ENCODE measurements around the gene TIMM29. TPM values are rescaled to one million over a fixed set of nuclear protein-coding genes. Genes with fewer than 3 reads are reported as not detected.

TIMM29 gene
- polyA plus RNA-seq, 1 donor from 2014 or later, result 39.4 TPM

- Histone ChIP-seq H3K27me3 (ENCODE audit: insufficient read depth, low read depth, low read length) (no peaks in the 10 kb centered on the region), H3K79me2 (replicated peaks; ENCODE audit: insufficient read depth, low read length) (peaks cover 87% of the 10 kb centered on the region), H3K4me3 (ENCODE audit: low read length) (no peak overlapping the region), H3K9me2 (ENCODE audit: insufficient read depth, low read length) (no peaks in the 10 kb centered on the region), H3K36me3 (ENCODE audit: insufficient read depth, low read length) (no peaks in the 10 kb centered on the region), H4K20me1 (ENCODE audit: insufficient read depth) (peaks cover 26% of the 10 kb centered on the region), H2AFZ (ENCODE audit: low read depth, low read length) (no peak overlapping the region), H3K9me3 (ENCODE audit: low read length) (no peaks in the 10 kb centered on the region), H3K4me2 (ENCODE audit: low read length) (no peak overlapping the region), H3K27ac (ENCODE audit: low read length) (no peak overlapping the region), H3K9ac (ENCODE audit: low read length) (no peak overlapping the region), H3F3A (ENCODE audit: insufficient read depth, low read length, poor library complexity, severe bottlenecking) (no peaks in the 10 kb centered on the region)
- TF ChIP-seq, protein P1, sequence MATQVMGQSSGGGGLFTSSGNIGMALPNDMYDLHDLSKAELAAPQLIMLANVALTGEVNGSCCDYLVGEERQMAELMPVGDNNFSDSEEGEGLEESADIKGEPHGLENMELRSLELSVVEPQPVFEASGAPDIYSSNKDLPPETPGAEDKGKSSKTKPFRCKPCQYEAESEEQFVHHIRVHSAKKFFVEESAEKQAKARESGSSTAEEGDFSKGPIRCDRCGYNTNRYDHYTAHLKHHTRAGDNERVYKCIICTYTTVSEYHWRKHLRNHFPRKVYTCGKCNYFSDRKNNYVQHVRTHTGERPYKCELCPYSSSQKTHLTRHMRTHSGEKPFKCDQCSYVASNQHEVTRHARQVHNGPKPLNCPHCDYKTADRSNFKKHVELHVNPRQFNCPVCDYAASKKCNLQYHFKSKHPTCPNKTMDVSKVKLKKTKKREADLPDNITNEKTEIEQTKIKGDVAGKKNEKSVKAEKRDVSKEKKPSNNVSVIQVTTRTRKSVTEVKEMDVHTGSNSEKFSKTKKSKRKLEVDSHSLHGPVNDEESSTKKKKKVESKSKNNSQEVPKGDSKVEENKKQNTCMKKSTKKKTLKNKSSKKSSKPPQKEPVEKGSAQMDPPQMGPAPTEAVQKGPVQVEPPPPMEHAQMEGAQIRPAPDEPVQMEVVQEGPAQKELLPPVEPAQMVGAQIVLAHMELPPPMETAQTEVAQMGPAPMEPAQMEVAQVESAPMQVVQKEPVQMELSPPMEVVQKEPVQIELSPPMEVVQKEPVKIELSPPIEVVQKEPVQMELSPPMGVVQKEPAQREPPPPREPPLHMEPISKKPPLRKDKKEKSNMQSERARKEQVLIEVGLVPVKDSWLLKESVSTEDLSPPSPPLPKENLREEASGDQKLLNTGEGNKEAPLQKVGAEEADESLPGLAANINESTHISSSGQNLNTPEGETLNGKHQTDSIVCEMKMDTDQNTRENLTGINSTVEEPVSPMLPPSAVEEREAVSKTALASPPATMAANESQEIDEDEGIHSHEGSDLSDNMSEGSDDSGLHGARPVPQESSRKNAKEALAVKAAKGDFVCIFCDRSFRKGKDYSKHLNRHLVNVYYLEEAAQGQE (IDR thresholded peaks at IDR 0.05; ENCODE audit: borderline replicate concordance), result no peak
- TF ChIP-seq EZH2 (IDR thresholded peaks at IDR 0.05; ENCODE audit: borderline replicate concordance, insufficient read depth, low read length, poor library complexity, severe bottlenecking) (no peak), POLR2AphosphoS5 (IDR thresholded peaks at IDR 0.05) (no peak), RAD21 (conservative IDR thresholded peaks at IDR 0.05) (no peak), CTCF (IDR thresholded peaks at IDR 0.05; ENCODE audit: poor library complexity, severe bottlenecking) (no peak), TAF1 (IDR thresholded peaks at IDR 0.05; ENCODE audit: low read depth) (no peak), MXI1 (conservative IDR thresholded peaks at IDR 0.05; ENCODE audit: poor library complexity, severe bottlenecking) (no peak), SMC3 (conservative IDR thresholded peaks at IDR 0.05; ENCODE audit: poor library complexity) (no peak), EP300 (conservative IDR thresholded peaks at IDR 0.05; ENCODE audit: poor library complexity, severe bottlenecking) (no peak)
Observed at GRCh38 chr19:10976131-10976892, 47.7 kb downstream of the TIMM29 start.

GRCh38 chr19:10977742-10978092, 49.1 kb downstream of the TIMM29 start:
- H3K27me3 ChIP-seq (ENCODE audit: insufficient read depth, low read depth, low read length), result no peaks in the 10 kb centered on the region
- no peak overlapping the region for H3K4me2 ChIP-seq (ENCODE audit: low read length)
- H3K9me2 ChIP-seq (ENCODE audit: insufficient read depth, low read length), result no peaks in the 10 kb centered on the region
- H3K79me2 ChIP-seq (replicated peaks; ENCODE audit: insufficient read depth, low read length), result peaks cover 85% of the 10 kb centered on the region
- no peaks in the 10 kb centered on the region for H3F3A ChIP-seq (ENCODE audit: insufficient read depth, low read length, poor library complexity, severe bottlenecking)
- H3K9me3 ChIP-seq (ENCODE audit: low read length), result no peaks in the 10 kb centered on the region
- no peak overlapping the region for H2AFZ ChIP-seq (ENCODE audit: low read depth, low read length)
- peaks cover 34% of the 10 kb centered on the region for H4K20me1 ChIP-seq (ENCODE audit: insufficient read depth)
- no peak overlapping the region for H3K4me3 ChIP-seq (ENCODE audit: low read length)
- no peaks in the 10 kb centered on the region for H3K36me3 ChIP-seq (ENCODE audit: insufficient read depth, low read length)
- no peak overlapping the region for H3K9ac ChIP-seq (ENCODE audit: low read length)
- H3K27ac ChIP-seq (ENCODE audit: low read length), result no peak overlapping the region
- TF ChIP-seq, protein P1 (IDR thresholded peaks at IDR 0.05; ENCODE audit: borderline replicate concordance), result no peak
- TF ChIP-seq RAD21 (conservative IDR thresholded peaks at IDR 0.05) (no peak), POLR2AphosphoS5 (IDR thresholded peaks at IDR 0.05) (no peak), EP300 (conservative IDR thresholded peaks at IDR 0.05; ENCODE audit: poor library complexity, severe bottlenecking) (no peak), SMC3 (conservative IDR thresholded peaks at IDR 0.05; ENCODE audit: poor library complexity) (no peak), MXI1 (conservative IDR thresholded peaks at IDR 0.05; ENCODE audit: poor library complexity, severe bottlenecking) (no peak), TAF1 (IDR thresholded peaks at IDR 0.05; ENCODE audit: low read depth) (no peak), EZH2 (IDR thresholded peaks at IDR 0.05; ENCODE audit: borderline replicate concordance, insufficient read depth, low read length, poor library complexity, severe bottlenecking) (no peak)

All from neural cell (in vitro differentiated cells).